Measurements from ENCODE around the gene ERC1. TPM values are rescaled to one million over a fixed set of nuclear protein-coding genes. Genes with fewer than 3 reads are reported as not detected.

Gene ERC1
- polyA plus RNA-seq, 6 donors from 2014 or later = 6.9 to 26.2 (median 17.9) TPM

DNA sequence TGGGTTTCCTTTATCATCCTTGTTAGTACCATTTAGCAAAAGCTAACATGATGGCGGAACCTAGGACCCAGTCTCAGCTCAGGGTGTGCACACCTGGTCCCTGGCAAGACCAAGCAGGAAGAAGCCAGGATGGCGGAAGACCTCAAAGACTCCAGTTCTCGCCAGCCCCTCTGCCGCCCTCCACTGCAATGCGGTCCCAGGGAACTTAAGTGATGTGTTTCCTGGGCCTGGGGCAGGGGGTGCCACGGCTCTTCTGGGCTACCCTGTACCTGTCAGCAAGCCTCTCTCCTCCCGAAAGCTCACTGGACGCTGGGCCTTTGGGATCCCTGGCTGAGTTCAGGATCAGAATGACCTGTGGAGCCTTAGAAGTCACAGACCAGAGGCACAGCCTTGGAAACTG lies 532.0 kb downstream of the ERC1 start:
- DNase-seq (no peak), ATAC-seq (ENCODE audit: low read depth in 2 of 2) (no peak)
- Mint-ChIP-seq H3K4me3 (no peak overlapping the region), H3K27me3 (peaks cover 38 to 74% (median 74%) of the 10 kb centered on the region in 3 donors), H3K4me1 (peaks cover 0 to 7% (median 6%) of the 10 kb centered on the region in 3 donors), H3K9me3 (peaks cover 0 to 6% (median 0%) of the 10 kb centered on the region in 7 donors), H3K36me3 (peaks cover 0 to 6% of the 10 kb centered on the region in 2 donors), H3K27ac (no peak overlapping the region)

DNA sequence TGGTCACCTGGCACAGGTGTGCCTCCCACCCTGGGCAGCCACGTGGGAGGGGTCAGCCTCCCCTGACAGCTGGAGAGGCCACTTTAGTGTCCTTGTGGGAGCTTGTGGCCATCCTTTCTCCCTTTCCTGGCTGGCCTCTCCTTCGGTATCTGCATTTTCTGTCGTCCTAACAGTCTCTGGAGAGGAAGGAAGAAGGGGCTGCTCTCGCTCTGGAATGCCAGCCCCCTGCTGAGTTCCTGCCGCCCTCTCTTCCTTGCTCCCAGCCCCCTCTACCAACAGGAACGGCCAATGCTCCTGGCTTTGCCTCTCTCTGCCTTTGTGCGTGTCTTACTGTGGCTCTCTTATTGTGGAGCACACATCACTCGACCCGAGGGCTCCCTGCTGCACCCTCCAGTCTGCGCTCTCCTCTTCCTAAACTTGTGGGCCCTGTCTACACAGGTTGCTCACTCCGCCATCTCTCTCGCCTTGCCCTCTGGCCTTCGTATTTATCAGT lies 532.6 kb downstream of the ERC1 start:
- Mint-ChIP-seq H3K9me3 (peaks cover 0 to 6% (median 0%) of the 10 kb centered on the region in 7 donors), H3K4me1 (peaks cover 0 to 7% (median 6%) of the 10 kb centered on the region in 3 donors), H3K4me3 (no peak overlapping the region), H3K27ac (no peak overlapping the region), H3K36me3 (peaks cover 2 to 6% of the 10 kb centered on the region in 2 donors), H3K27me3 (peaks cover 41 to 76% (median 74%) of the 10 kb centered on the region in 3 donors)
- DNase-seq (no peak), ATAC-seq (ENCODE audit: low read depth in 2 of 2) (no peak)

DNA sequence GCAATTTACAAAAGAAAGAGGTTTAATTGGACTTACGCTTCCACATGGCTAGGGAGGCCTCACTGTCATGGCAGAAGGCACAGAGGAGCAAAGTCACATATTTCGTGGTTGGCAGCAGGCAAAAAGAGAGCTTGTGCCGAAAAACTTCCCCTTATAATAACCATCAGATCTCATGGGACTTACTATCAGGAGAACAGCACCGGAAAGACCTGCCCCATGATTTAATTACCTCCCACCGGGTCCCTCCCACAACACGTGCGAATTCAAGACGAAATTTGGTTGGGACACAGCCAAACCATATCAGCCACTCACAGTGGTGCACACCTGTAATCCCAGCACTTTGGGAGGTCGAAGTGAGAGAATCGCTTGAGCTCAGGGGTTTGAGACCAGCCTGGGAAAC lies 534.8 kb downstream of the ERC1 start:
- H3K4me3 Mint-ChIP-seq = peak overlapping the region in 3 of 8 donors; percentile 2 to 35 (median 9)

DNA sequence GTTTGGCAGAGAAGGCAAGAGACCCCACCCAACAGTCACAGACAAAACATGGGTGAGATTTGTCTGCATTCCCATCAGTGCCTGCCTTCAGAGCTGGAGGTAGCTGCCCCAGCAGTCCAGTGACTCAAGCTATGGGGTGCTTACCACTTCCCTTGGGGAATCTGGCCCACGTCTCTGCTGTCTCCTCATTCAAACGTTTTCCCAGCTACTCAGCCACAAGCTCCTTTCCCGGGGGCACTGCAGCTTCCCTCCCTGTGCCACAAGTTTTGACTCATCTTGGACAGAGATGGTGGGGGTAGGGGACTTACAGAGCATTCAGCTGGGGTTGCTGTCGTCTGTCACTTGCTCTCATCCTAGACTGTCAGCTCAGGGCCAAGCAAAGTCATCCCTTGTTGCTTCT lies 536.8 kb downstream of the ERC1 start:
- no peak overlapping the region for H3K27ac Mint-ChIP-seq
- peak overlapping the region in 1 of 8 donors; percentile 37 for H3K4me3 Mint-ChIP-seq
- peaks cover 0 to 6% (median 0%) of the 10 kb centered on the region in 7 donors for H3K9me3 Mint-ChIP-seq
- H3K4me1 Mint-ChIP-seq = peaks cover 13 to 21% (median 16%) of the 10 kb centered on the region in 3 donors
- H3K36me3 Mint-ChIP-seq = peaks cover 6 to 7% of the 10 kb centered on the region in 2 donors
- ATAC-seq (ENCODE audit: low read depth in 2 of 2) (no peak), DNase-seq (no peak)
- H3K27me3 Mint-ChIP-seq = peaks cover 47 to 84% (median 76%) of the 10 kb centered on the region in 3 donors

More for the DNA sequence above, 534.8 kb downstream of the ERC1 start:
- peaks cover 6 to 11% (median 10%) of the 10 kb centered on the region in 3 donors for H3K4me1 Mint-ChIP-seq
- DNase-seq (no peak), ATAC-seq (ENCODE audit: low read depth in 2 of 2) (peak in 1 of 2 donors; percentile 27)
- H3K27me3 Mint-ChIP-seq = peaks cover 37 to 68% (median 66%) of the 10 kb centered on the region in 3 donors
- peaks cover 0 to 6% (median 0%) of the 10 kb centered on the region in 7 donors for H3K9me3 Mint-ChIP-seq
- H3K27ac Mint-ChIP-seq = no peak overlapping the region
- peaks cover 6 to 7% of the 10 kb centered on the region in 2 donors for H3K36me3 Mint-ChIP-seq

GRCh38 chr12:1528791-1529190 lies 537.8 kb downstream of the ERC1 start:
- Mint-ChIP-seq H3K4me3 (peak overlapping the region in 4 of 8 donors; percentile 12 to 88 (median 67)), H3K9me3 (peaks cover 0 to 6% (median 0%) of the 10 kb centered on the region in 7 donors), H3K4me1 (peaks cover 23 to 31% (median 26%) of the 10 kb centered on the region in 3 donors), H3K36me3 (peaks cover 6 to 7% of the 10 kb centered on the region in 2 donors), H3K27ac (no peak overlapping the region), H3K27me3 (peaks cover 55 to 84% (median 79%) of the 10 kb centered on the region in 3 donors)
- DNase-seq = no peak
- no peak for ATAC-seq (ENCODE audit: low read depth in 2 of 2)

DNA sequence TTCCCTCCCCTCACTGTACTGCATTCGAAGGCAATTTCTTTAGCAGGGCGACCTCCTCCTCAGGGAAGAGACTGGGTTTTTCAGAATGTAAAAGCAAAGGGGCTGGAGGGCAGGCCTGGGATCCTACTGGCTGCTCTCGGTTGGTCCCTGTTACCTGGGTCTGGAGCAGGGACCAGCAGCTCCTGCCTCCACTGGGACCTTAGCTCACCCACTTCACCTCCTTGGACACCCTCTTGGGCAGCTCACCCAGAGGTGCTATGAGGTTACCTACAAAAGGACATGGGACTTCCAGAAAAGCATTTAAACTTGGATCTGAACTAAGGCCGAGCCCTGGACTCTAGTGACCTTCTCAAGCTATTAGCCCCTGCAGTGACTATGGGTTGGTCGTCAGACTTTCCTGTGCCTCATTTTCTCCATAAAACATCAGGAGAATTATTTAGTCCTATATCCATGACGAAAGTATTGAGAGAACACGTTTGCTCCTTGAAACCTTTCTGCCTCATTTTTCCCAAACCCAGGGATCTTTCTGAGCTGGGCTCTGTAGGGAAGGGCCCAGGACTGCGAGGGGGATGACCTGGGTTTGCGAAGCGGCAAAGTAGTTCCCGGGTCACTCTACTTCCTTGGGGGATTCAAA lies 538.3 kb downstream of the ERC1 start:
- Mint-ChIP-seq H3K4me1 (peaks cover 27 to 36% (median 28%) of the 10 kb centered on the region in 3 donors), H3K27ac (peak overlapping the region in 3 of 6 donors; percentile 39 to 81 (median 68)), H3K27me3 (peaks cover 54 to 83% (median 78%) of the 10 kb centered on the region in 3 donors), H3K4me3 (peak overlapping the region; percentile 87 to 94 (median 90)), H3K9me3 (peaks cover 0 to 6% (median 0%) of the 10 kb centered on the region in 7 donors), H3K36me3 (peaks cover 6 to 7% of the 10 kb centered on the region in 2 donors)
- ATAC-seq (ENCODE audit: low read depth in 2 of 2) (no peak), DNase-seq (no peak)

DNA sequence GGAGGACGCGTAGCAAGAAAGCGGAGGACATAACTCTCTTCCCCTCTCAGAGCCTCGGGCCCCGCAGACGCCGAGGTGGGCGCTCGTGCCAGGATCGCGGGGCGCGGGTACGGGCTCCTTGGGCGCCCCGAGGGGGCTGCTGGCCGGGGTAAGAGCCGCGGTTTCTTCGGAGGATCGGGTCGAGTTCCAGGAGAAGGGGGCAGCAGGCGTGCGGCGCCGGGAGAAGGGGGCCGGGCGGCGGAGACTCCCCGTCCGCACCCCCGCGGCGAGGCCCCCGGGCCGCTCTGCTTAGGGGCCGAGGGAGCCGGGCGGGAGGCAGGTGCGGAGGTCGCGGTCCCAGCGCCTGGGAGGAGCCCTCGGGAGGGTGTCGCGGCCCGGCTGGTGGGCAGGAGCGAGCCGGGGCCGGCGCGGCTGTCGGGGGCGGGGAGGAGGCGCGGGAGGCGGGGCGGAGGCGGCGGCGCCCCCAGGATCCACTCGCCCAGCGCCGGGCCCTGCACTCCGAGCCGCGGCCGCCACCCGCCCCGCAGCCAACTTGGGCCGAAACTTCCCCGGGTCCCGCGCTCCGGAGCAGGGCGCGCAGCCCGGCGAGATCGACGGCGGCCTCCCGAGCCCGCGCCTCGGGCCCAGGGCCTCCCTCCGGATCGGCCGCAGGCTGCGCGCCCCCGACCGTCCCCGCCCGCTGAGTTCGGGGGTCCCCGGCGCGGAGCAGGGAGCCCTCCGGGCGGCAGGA lies 539.0 kb downstream of the ERC1 start:
- DNase-seq = no peak
- H3K4me3 Mint-ChIP-seq = peak overlapping the region; percentile 87 to 94 (median 90)
- peaks cover 6 to 7% of the 10 kb centered on the region in 2 donors for H3K36me3 Mint-ChIP-seq
- H3K9me3 Mint-ChIP-seq = peaks cover 0 to 6% (median 0%) of the 10 kb centered on the region in 7 donors
- H3K4me1 Mint-ChIP-seq = peaks cover 27 to 37% (median 28%) of the 10 kb centered on the region in 3 donors
- peak overlapping the region in 3 of 6 donors; percentile 39 to 81 (median 68) for H3K27ac Mint-ChIP-seq
- H3K27me3 Mint-ChIP-seq = peaks cover 54 to 79% (median 75%) of the 10 kb centered on the region in 3 donors
- ATAC-seq (ENCODE audit: low read depth in 2 of 2) = peak; percentile 22 to 32

DNA sequence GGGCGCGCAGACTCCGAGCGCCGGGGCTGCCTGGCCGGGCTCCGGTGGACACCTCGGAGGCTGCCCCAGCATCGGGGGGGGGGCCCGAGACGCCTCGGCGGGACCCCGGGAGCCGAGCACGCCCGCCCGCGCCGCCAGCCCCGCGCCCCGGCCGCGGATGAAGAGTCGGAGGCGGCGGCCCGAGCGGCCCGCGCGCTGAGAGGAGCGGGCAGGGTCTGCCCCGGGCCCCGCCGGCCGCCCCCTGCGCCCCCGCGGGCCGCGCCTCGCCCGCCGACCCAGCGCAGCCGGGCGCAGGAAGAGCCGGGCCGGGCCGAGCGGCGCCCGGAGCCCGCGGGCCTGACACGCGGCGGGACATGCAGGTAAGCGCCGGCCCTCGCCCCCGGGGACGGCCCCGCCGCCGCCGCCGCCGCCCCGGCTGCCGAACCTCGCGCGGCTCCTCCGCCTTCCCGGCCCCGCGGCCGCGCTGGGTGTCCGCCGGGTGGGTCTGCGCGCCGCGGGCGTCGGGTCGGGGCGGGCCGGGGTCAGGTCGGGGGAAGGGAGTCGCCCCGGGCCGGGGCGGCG lies 539.6 kb downstream of the ERC1 start:
- H3K4me1 Mint-ChIP-seq = peaks cover 24 to 35% (median 27%) of the 10 kb centered on the region in 3 donors
- peaks cover 51 to 75% (median 72%) of the 10 kb centered on the region in 3 donors for H3K27me3 Mint-ChIP-seq
- DNase-seq (no peak), ATAC-seq (ENCODE audit: low read depth in 2 of 2) (peak; percentile 29 to 39)
- H3K4me3 Mint-ChIP-seq = peak overlapping the region in 2 of 8 donors; percentile 60 to 66
- peaks cover 0 to 4% (median 0%) of the 10 kb centered on the region in 7 donors for H3K9me3 Mint-ChIP-seq
- no peak overlapping the region for H3K27ac Mint-ChIP-seq
- peaks cover 6 to 7% of the 10 kb centered on the region in 2 donors for H3K36me3 Mint-ChIP-seq

DNA sequence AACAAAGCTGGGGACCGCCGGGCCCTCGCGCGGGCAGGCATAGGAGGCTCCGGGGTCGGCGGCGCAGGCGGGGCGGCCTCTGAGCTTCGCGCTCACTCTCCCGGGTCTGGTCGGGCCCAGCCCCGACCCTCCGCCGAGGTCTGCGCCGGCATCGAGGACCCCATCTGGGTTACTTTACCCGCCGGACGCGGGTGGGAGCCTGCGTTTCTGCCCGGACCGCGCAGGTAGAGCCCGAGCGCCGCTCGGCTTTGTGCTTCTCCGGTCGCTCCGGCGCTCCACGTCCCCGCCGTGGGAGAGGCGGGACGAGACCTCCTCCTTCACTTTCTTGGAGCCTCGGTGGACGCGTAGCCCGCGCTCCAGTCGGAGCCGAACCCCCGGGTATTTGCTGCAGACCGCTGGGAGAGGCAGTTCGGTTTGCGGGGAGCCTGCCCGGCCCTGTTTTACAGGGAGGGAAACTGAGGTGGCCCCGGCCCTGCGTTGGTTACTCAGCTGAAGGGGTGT lies 540.2 kb downstream of the ERC1 start:
- peak; percentile 2 to 15 for ATAC-seq (ENCODE audit: low read depth in 2 of 2)
- peaks cover 52 to 75% (median 72%) of the 10 kb centered on the region in 3 donors for H3K27me3 Mint-ChIP-seq
- H3K36me3 Mint-ChIP-seq = peaks cover 6 to 7% of the 10 kb centered on the region in 2 donors
- no peak overlapping the region for H3K27ac Mint-ChIP-seq
- peaks cover 21 to 31% (median 27%) of the 10 kb centered on the region in 3 donors for H3K4me1 Mint-ChIP-seq
- no peak for DNase-seq
- H3K4me3 Mint-ChIP-seq = peak overlapping the region; percentile 60 to 90 (median 72)
- peaks cover 0 to 4% (median 0%) of the 10 kb centered on the region in 7 donors for H3K9me3 Mint-ChIP-seq

- H3K4me3 Mint-ChIP-seq = peak overlapping the region; percentile 60 to 90 (median 80)
- H3K36me3 Mint-ChIP-seq = peaks cover 6 to 7% of the 10 kb centered on the region in 2 donors
- H3K9me3 Mint-ChIP-seq = no peaks in the 10 kb centered on the region
- DNase-seq = no peak
- peaks cover 56 to 75% (median 72%) of the 10 kb centered on the region in 3 donors for H3K27me3 Mint-ChIP-seq
- ATAC-seq (ENCODE audit: low read depth in 2 of 2) = no peak
- peaks cover 21 to 31% (median 27%) of the 10 kb centered on the region in 3 donors for H3K4me1 Mint-ChIP-seq
- H3K27ac Mint-ChIP-seq = no peak overlapping the region
These were observed 540.8 kb downstream of the ERC1 start for GRCh38 chr12:1531654-1532374.

DNA sequence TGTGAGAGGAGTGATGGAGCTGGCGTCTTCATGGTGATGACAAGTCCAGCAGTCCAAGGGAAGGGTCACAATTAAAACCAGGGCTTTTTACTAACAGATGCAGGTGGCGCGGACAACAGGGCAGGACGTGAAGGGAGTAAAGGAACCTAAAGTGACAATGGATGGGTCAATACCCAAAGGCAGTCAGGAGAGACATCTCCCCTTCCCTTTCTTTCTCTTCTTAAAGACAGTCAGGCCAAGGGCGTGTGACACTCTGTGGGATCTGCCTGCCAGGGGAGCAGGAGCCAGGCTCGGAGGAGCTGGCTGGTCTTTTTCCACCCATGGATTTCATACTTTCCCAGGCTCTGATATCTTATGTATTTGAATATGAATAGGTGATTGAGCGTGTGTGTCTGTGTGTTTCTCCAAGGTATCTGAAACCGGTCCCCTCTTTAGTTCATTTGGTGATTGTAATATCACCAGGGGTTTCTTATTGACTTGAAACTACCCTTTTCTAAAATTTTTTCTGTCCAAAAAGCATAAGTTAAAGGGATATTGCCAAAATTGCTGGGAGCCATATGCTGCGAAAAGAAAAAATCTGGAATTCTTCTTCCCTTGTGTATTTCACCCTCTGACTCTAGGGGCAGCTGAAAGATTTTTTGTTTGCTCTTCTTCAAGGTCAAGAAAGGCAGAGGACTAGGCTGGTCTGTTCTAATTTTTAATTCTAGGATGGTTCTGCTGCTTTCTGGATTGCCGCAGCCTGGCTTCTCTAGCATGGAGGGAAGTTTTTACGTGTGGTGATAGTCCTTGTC lies 541.5 kb downstream of the ERC1 start:
- peaks cover 2 to 7% of the 10 kb centered on the region in 2 donors for H3K36me3 Mint-ChIP-seq
- H3K27ac Mint-ChIP-seq = peak overlapping the region in 1 of 6 donors; percentile 45
- H3K4me1 Mint-ChIP-seq = peaks cover 21 to 31% (median 27%) of the 10 kb centered on the region in 3 donors
- H3K4me3 Mint-ChIP-seq = peak overlapping the region; percentile 60 to 93 (median 83)
- ATAC-seq (ENCODE audit: low read depth in 2 of 2) (no peak), DNase-seq (no peak)
- peaks cover 60 to 75% (median 73%) of the 10 kb centered on the region in 3 donors for H3K27me3 Mint-ChIP-seq
- H3K9me3 Mint-ChIP-seq = no peaks in the 10 kb centered on the region

Measured in naive B cell (primary cell).